GM23338 (cell line): Measurements from ENCODE around the gene TENM4. TPM values are rescaled to one million over a fixed set of nuclear protein-coding genes. Genes with fewer than 3 reads are reported as not detected.

Source experiments
- ATAC-seq: fragments of 200-7000 bp; cut with Tn5 transposase; 3 replicates; pipeline ENCODE4 v1.9.1; 2020
- DNase-seq: peaks from one replicate; pipeline ENCODE4 v3.0.0-alpha.2; 2015; ENCODE audit warnings: low spot score
- H2AFZ ChIP-seq: fragments of 200-600 bp; sonication (generic); 2 replicates; pipeline ENCODE4 v1.8.0; 2016; ENCODE audit warnings: antibody characterized with exemption, mild to moderate bottlenecking, moderate library complexity
- H3F3A ChIP-seq: fragments of 200-600 bp; sonication (generic); replicated peaks from 2 replicates; pipeline ENCODE4 v1.8.0; 2017; ENCODE audit warnings: antibody characterized with exemption, mixed run types, low read depth
- H3K27ac ChIP-seq: fragments of 200-600 bp; sonication (generic); 2 replicates; pipeline ENCODE4 v1.6.1; 2016; ENCODE audit warnings: low read depth
- H3K27me3 ChIP-seq: fragments of 200-600 bp; sonication (generic); 2 replicates; pipeline ENCODE4 v1.8.0; 2016; ENCODE audit warnings: mild to moderate bottlenecking, mixed run types, moderate library complexity; ENCODE audit not compliant: insufficient read depth
- H3K36me3 ChIP-seq: fragments of 200-600 bp; sonication (generic); 2 replicates; pipeline ENCODE4 v1.8.0; 2016; ENCODE audit warnings: mild to moderate bottlenecking; ENCODE audit not compliant: insufficient read depth
- H3K4me1 ChIP-seq: fragments of 200-600 bp; sonication (generic); 2 replicates; pipeline ENCODE4 v1.8.0; 2016; ENCODE audit warnings: mild to moderate bottlenecking, moderate library complexity; ENCODE audit not compliant: insufficient read depth
- H3K4me2 ChIP-seq: fragments of 200-600 bp; sonication (generic); 2 replicates; pipeline ENCODE4 v1.7.1; 2017; ENCODE audit warnings: mixed run types
- H3K4me3 ChIP-seq: fragments of 200-600 bp; sonication (generic); 2 replicates; pipeline ENCODE4 v1.6.1; 2016; ENCODE audit warnings: mixed run types
- H3K79me2 ChIP-seq: fragments of 200-600 bp; sonication (generic); replicated peaks from 2 replicates; pipeline ENCODE4 v1.8.0; 2017; ENCODE audit warnings: mild to moderate bottlenecking; ENCODE audit not compliant: insufficient read depth
- H3K9me2 ChIP-seq: fragments of 200-600 bp; sonication (generic); 2 replicates; pipeline ENCODE4 v1.8.0; 2017; ENCODE audit not compliant: insufficient read depth
- H4K20me1 ChIP-seq: fragments of 200-600 bp; sonication (generic); replicated peaks from 2 replicates; pipeline ENCODE4 v1.8.0; 2017; ENCODE audit warnings: mild to moderate bottlenecking; ENCODE audit not compliant: insufficient read depth
- H3K27ac Mint-ChIP-seq: 2 replicates; pipeline ENCODE4 v1.8.0; 2020; ENCODE audit warnings: inconsistent platforms, mild to moderate bottlenecking, moderate library complexity, mixed read lengths
- H3K27me3 Mint-ChIP-seq: 3 replicates; pipeline ENCODE4 v1.8.0; 2022; ENCODE audit warnings: low read depth, mild to moderate bottlenecking, moderate library complexity, mixed read lengths, inconsistent platforms; ENCODE audit not compliant: insufficient read depth, poor library complexity
- H3K36me3 Mint-ChIP-seq: 3 replicates; pipeline ENCODE4 v1.8.0; 2021; ENCODE audit warnings: low read depth, mild to moderate bottlenecking, inconsistent platforms, moderate library complexity, mixed read lengths
- H3K4me1 Mint-ChIP-seq: 3 replicates; pipeline ENCODE4 v1.8.0; 2020; ENCODE audit warnings: mild to moderate bottlenecking, inconsistent platforms, mixed read lengths
- H3K4me3 Mint-ChIP-seq: 3 replicates; pipeline ENCODE4 v1.8.0; 2021; ENCODE audit warnings: moderate library complexity, mild to moderate bottlenecking, inconsistent platforms, mixed read lengths
- H3K9me3 Mint-ChIP-seq: 3 replicates; pipeline ENCODE4 v1.8.0; 2020; ENCODE audit warnings: moderate library complexity, mild to moderate bottlenecking, inconsistent platforms, mixed read lengths
- CREB1 ChIP-seq: fragments of 250-450 bp; sonication (Bioruptor Pico); IDR thresholded peaks from 2 replicates; pipeline ENCODE4 v1.5.0; 2020; ENCODE audit warnings: low read depth, mild to moderate bottlenecking, moderate library complexity
- EZH2 ChIP-seq: fragments of 200-600 bp; sonication (generic); IDR thresholded peaks from one replicate; pipeline ENCODE4 v1.8.0; 2017; ENCODE audit warnings: antibody characterized with exemption, mild to moderate bottlenecking, low read depth; ENCODE audit not compliant: unreplicated experiment
- EZH2phosphoT487 ChIP-seq: fragments of 200-600 bp; sonication (generic); IDR thresholded peaks from one replicate; pipeline ENCODE4 v1.8.1; 2018; ENCODE audit warnings: antibody characterized with exemption; ENCODE audit not compliant: unreplicated experiment
- NANOG ChIP-seq: IDR thresholded peaks from 2 replicates; pipeline ENCODE4 v1.6.1; 2016; ENCODE audit warnings: antibody characterized with exemption, borderline replicate concordance
- POLR2AphosphoS5 ChIP-seq: IDR thresholded peaks from 2 replicates; pipeline ENCODE4 v1.6.1; 2016; ENCODE audit warnings: antibody characterized with exemption, low read depth
- REST ChIP-seq: IDR thresholded peaks from one replicate; pipeline ENCODE4 v1.6.1; 2018; ENCODE audit warnings: antibody characterized with exemption; ENCODE audit not compliant: unreplicated experiment
- STAT1 ChIP-seq: IDR thresholded peaks from one replicate; pipeline ENCODE4 v1.6.1; 2016; ENCODE audit warnings: antibody characterized with exemption; ENCODE audit not compliant: unreplicated experiment
- ZNF114 ChIP-seq: fragments of 250-450 bp; sonication (Bioruptor Pico); IDR thresholded peaks from 2 replicates; pipeline ENCODE4 v1.5.0; 2020; ENCODE audit warnings: mild to moderate bottlenecking, moderate library complexity
- ZNF331 ChIP-seq: fragments of 250-450 bp; sonication (Bioruptor Pico); IDR thresholded peaks from 2 replicates; pipeline ENCODE4 v1.5.0; 2020; ENCODE audit warnings: low read depth, mild to moderate bottlenecking, moderate library complexity
- polyA plus RNA-seq: library from polyadenylated mRNA; unstranded; fragments of >200 nt; fragmentation: Nextera tagmentation; extraction: Ambion mirVana; gene quantifications from 2 replicates; pipeline ENCODE4 v1.2.1, GENCODE V29; 2016
- total RNA-seq: library from RNA; depleted of rRNA; stranded (reverse); fragments of >200 nt; shearing (Covaris generic); gene quantifications from 2 replicates; pipeline ENCODE4 v1.2.3, GENCODE V29; 2014
- TF ChIP-seq, protein P1 (sequence below): fragments of 250-450 bp; sonication (Bioruptor Pico); IDR thresholded peaks from 2 replicates; pipeline ENCODE4 v1.5.0; 2020; ENCODE audit warnings: mild to moderate bottlenecking, moderate library complexity
- TF ChIP-seq, protein P2 (sequence below): IDR thresholded peaks from 2 replicates; pipeline ENCODE4 v1.6.1; 2016; ENCODE audit warnings: antibody characterized with exemption

TENM4 gene
- total and polyA plus RNA-seq, 2 experiments from 2014 or later = 7.3 TPM

DNA sequence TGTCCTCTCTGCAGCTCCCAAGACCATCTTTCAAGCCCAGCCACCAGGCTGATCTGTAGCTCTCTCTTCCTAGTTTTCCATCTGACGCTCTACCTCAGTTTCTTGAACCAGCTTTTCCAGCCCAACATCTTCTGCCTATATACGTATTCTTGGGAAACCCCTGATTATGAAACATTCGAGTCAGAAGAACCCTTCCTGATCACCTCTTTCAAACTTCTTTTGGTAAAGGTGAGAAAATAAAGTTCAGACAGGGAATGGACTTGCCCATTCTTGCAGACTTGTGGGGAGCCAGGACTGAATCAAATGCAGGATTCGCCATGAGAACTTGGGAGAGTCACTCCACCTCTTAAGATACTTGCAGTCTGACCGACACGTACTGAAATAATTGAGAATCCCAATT is 696.6 kb downstream of the TENM4 start:
- Mint-ChIP-seq H3K9me3 (no peaks in the 10 kb centered on the region), H3K27me3 (peaks cover 6% of the 10 kb centered on the region), H3K4me3 (no peak overlapping the region), H3K27ac (no peak overlapping the region), H3K36me3 (no peaks in the 10 kb centered on the region), H3K4me1 (peaks cover 5% of the 10 kb centered on the region)
- Histone ChIP-seq H3F3A (no peaks in the 10 kb centered on the region), H3K9me2 (peaks cover 6% of the 10 kb centered on the region), H3K4me1 (no peaks in the 10 kb centered on the region), H3K4me2 (no peak overlapping the region), H2AFZ (no peak overlapping the region), H3K79me2 (no peaks in the 10 kb centered on the region), H3K27ac (no peak overlapping the region), H3K36me3 (no peaks in the 10 kb centered on the region), H3K27me3 (no peaks in the 10 kb centered on the region), H4K20me1 (no peaks in the 10 kb centered on the region), H3K4me3 (no peak overlapping the region)
- TF ChIP-seq CREB1 (no peak), EZH2phosphoT487 (no peak), REST (no peak), STAT1 (no peak), ZNF114 (CRISPR knock-in tag) (no peak), EZH2 (no peak), POLR2AphosphoS5 (no peak), ZNF331 (CRISPR knock-in tag) (no peak), NANOG (no peak)
- TF ChIP-seq, protein P1, sequence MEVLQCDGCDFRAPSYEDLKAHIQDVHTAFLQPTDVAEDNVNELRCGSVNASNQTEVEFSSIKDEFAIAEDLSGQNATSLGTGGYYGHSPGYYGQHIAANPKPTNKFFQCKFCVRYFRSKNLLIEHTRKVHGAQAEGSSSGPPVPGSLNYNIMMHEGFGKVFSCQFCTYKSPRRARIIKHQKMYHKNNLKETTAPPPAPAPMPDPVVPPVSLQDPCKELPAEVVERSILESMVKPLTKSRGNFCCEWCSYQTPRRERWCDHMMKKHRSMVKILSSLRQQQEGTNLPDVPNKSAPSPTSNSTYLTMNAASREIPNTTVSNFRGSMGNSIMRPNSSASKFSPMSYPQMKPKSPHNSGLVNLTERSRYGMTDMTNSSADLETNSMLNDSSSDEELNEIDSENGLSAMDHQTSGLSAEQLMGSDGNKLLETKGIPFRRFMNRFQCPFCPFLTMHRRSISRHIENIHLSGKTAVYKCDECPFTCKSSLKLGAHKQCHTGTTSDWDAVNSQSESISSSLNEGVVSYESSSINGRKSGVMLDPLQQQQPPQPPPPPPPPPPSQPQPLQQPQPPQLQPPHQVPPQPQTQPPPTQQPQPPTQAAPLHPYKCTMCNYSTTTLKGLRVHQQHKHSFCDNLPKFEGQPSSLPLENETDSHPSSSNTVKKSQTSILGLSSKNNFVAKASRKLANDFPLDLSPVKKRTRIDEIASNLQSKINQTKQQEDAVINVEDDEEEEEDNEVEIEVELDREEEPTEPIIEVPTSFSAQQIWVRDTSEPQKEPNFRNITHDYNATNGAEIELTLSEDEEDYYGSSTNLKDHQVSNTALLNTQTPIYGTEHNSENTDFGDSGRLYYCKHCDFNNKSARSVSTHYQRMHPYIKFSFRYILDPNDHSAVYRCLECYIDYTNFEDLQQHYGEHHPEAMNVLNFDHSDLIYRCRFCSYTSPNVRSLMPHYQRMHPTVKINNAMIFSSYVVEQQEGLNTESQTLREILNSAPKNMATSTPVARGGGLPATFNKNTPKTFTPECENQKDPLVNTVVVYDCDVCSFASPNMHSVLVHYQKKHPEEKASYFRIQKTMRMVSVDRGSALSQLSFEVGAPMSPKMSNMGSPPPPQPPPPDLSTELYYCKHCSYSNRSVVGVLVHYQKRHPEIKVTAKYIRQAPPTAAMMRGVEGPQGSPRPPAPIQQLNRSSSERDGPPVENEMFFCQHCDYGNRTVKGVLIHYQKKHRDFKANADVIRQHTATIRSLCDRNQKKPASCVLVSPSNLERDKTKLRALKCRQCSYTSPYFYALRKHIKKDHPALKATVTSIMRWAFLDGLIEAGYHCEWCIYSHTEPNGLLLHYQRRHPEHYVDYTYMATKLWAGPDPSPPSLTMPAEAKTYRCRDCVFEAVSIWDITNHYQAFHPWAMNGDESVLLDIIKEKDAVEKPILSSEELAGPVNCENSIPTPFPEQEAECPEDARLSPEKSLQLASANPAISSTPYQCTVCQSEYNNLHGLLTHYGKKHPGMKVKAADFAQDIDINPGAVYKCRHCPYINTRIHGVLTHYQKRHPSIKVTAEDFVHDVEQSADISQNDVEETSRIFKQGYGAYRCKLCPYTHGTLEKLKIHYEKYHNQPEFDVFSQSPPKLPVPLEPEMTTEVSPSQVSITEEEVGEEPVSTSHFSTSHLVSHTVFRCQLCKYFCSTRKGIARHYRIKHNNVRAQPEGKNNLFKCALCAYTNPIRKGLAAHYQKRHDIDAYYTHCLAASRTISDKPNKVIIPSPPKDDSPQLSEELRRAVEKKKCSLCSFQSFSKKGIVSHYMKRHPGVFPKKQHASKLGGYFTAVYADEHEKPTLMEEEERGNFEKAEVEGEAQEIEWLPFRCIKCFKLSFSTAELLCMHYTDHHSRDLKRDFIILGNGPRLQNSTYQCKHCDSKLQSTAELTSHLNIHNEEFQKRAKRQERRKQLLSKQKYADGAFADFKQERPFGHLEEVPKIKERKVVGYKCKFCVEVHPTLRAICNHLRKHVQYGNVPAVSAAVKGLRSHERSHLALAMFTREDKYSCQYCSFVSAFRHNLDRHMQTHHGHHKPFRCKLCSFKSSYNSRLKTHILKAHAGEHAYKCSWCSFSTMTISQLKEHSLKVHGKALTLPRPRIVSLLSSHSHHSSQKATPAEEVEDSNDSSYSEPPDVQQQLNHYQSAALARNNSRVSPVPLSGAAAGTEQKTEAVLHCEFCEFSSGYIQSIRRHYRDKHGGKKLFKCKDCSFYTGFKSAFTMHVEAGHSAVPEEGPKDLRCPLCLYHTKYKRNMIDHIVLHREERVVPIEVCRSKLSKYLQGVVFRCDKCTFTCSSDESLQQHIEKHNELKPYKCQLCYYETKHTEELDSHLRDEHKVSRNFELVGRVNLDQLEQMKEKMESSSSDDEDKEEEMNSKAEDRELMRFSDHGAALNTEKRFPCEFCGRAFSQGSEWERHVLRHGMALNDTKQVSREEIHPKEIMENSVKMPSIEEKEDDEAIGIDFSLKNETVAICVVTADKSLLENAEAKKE (CRISPR knock-in tag) = no peak
- TF ChIP-seq, protein P2, sequence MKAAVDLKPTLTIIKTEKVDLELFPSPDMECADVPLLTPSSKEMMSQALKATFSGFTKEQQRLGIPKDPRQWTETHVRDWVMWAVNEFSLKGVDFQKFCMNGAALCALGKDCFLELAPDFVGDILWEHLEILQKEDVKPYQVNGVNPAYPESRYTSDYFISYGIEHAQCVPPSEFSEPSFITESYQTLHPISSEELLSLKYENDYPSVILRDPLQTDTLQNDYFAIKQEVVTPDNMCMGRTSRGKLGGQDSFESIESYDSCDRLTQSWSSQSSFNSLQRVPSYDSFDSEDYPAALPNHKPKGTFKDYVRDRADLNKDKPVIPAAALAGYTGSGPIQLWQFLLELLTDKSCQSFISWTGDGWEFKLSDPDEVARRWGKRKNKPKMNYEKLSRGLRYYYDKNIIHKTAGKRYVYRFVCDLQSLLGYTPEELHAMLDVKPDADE = no peak
- no peak for ATAC-seq
- DNase-seq = no peak
